ENCODE measurements around the gene DHX40.
A peak's percentile ranks its signal among the peaks of the same experiment; 100 is the strongest.
"Not testable (repeated sequence)": the region's sequence is repeated elsewhere in the genome, so short reads cannot be mapped to it uniquely, and the experiment has no call there.

DHX40 gene

DNA sequence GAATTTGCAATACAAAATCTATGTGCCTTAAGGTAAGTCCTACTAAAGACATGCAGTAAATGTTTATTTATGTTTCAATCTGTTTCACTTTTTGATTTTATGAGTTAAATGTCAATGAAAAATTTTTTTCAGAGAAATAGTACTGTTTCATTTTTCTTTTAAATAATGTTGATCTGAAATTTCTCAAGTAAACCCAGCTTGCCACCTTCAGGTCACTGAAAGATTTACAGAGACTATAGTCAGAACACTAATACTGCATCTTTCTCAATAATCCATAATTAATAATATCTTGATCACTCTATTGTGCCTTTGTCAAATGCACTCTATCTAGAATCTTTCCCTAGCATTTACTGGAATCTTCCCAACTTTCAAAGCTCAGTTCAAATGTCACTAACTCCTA lies 6.5 kb upstream of the DHX40 start:
- no peak for DNase-seq (ENCODE audit: low read depth in 1 of 2, low spot score in 1 of 2)

DNA sequence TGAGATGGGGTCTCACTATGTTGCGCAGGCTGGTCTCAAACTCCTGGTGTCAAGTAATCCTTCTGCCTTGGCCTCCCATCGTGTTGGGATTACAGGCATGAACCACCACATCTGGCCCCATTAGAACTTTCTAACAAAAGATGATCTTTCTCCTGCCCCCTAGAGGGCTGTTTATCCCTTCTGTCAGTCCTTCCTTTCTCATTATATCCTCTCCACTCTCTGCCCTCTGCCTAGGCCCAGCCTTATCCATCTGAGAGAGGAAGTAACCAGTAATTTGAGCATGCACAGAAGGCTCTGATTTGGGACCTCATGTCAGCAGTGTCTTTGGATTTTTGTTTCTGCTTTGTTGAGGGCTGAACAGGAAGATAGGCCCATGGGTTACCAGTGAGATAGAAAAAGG lies 4.4 kb upstream of the DHX40 start:
- no peak for DNase-seq (ENCODE audit: low read depth in 1 of 2, low spot score in 1 of 2)

GRCh38 chr17:59565959-59566324 lies 532 bp downstream of the DHX40 start:
- DNase-seq (ENCODE audit: low read depth in 1 of 2, low spot score in 1 of 2): peak; percentile 19 to 50

GRCh38 chr17:59569151-59569550 lies 3.7 kb downstream of the DHX40 start:
- not testable (repeated sequence) for DNase-seq (ENCODE audit: low read depth in 1 of 2, low spot score in 1 of 2)

GRCh38 chr17:59572301-59572924 lies 7.0 kb downstream of the DHX40 start:
- DNase-seq (ENCODE audit: low read depth in 1 of 2, low spot score in 1 of 2): peak in 1 of 2 donors; percentile 4

DNA sequence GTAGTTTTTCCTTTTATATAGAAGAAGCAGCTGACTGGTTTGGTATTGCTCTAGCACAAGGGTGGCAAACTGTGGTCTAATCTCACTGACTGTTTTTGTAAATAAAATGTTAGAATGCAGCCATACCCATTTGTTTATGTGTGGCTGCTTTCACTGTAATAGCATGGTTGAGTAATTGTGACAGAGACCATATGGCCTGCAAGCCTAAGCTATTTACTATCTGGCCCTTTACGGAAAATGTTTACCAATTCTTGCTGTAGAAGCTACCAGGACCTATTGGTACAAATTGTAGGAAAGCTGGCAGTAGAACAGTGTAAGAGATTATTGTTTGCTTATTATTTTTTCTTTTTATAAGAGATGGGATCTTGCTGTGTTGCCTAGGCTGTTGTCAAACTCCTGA lies 18.8 kb downstream of the DHX40 start:
- DNase-seq (ENCODE audit: low read depth in 1 of 2, low spot score in 1 of 2): not testable (repeated sequence)

DNA sequence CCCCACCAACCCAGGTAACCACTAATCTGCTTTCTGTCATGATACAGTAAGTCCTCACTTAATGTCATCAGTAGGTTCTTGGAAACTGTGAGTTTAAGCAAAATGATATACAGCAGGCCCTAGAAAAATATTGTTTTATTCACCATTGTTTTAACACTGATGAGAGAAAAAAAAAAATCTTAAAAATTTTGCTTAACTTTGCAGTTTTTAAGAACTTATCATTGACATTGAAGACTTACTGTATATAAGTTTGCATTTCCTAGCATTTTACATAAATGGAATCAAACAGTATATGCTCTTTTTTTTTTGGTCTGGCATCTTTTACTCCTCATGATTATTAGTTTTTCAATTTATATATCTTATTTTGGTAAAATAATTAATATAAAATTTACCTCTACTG lies 34.8 kb downstream of the DHX40 start:
- DNase-seq (ENCODE audit: low read depth in 1 of 2, low spot score in 1 of 2): no peak

DNA sequence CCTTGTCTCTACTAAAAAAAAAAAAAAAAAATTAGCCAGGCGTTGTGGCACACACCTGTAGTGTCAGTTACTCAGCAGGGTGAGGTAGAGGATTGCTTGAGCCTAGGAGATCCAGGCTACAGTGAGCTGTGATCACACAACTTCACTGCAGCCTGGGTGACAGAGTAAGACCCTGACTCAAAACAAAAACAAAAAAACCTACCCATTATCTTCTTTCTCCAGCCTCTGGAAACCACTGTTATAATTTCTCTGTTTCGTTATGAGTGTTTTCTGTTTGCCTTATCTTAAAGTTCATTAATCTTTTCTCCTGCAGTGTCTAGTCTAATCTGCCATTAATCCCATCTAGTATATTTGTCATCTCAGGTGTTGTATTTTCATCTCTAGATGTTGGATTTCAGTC lies 35.7 kb downstream of the DHX40 start:
- DNase-seq (ENCODE audit: low read depth in 1 of 2, low spot score in 1 of 2): no peak

- DNase-seq (ENCODE audit: low read depth in 1 of 2, low spot score in 1 of 2): no peak
These were observed 41.7 kb downstream of the DHX40 start for GRCh38 chr17:59607061-59607460.

GRCh38 chr17:59607817-59608403 lies 42.5 kb downstream of the DHX40 start:
- DNase-seq (ENCODE audit: low read depth in 1 of 2, low spot score in 1 of 2): no peak

DNA sequence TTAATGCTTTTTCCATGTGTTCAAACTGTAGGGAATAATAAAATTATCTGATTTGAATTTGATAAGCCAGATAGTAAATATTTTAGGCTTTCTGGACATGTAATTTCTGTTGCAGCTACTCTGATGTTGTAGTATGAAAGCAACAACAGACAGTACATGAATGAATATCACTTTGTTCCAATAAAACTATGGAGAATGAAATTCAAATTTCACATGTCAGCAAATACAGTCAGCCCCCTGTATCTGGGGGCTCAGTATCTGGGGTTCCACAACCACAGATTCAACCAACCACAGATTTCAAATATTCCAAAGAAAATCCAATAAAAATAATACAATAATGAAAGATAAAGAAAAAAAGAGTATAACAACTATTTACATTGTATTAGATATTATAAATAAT lies 46.1 kb downstream of the DHX40 start:
- DNase-seq (ENCODE audit: low read depth in 1 of 2, low spot score in 1 of 2): no peak

- DNase-seq (ENCODE audit: low read depth in 1 of 2, low spot score in 1 of 2): no peak
These were observed 51.0 kb downstream of the DHX40 start for GRCh38 chr17:59616253-59616920.

- no peak for DNase-seq (ENCODE audit: low read depth in 1 of 2, low spot score in 1 of 2)
These were observed 51.8 kb downstream of the DHX40 start for GRCh38 chr17:59617156-59617732.

- DNase-seq (ENCODE audit: low read depth in 1 of 2, low spot score in 1 of 2): no peak
These were observed 53.6 kb downstream of the DHX40 start for GRCh38 chr17:59619035-59619297.

- peak; percentile 87 to 88 for DNase-seq (ENCODE audit: low read depth in 1 of 2, low spot score in 1 of 2)
These were observed 54.1 kb downstream of the DHX40 start, which contains the start of gene CLTC for GRCh38 chr17:59619298-59620063. CLTC (plus strand) TSS chr17:59619895; CDS start chr17:59620132, 237 bp downstream.

GRCh38 chr17:59620064-59620359 lies 54.6 kb downstream of the DHX40 start:
- no peak for DNase-seq (ENCODE audit: low read depth in 1 of 2, low spot score in 1 of 2)

GRCh38 chr17:59620518-59621259 lies 55.3 kb downstream of the DHX40 start:
- peak; percentile 16 to 38 for DNase-seq (ENCODE audit: low read depth in 1 of 2, low spot score in 1 of 2)

DNA sequence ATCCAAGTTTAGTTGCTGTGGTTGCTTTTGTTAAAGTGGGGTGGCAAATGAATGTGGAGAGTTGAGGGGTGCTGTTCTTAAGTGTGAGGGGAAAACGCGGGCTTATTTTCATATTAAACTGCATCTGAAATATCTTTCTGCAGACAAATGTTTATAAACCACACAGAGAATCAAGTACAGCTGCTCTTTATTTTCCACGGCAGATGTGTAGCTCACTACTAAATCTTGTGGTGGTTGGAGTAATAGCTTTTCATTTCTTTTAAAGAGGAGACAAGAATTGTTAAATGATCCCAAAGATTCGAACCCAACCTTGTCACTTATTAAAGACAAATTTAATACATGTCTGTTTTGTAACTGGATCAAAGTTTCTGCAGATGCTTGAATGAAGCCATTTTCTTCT lies 56.4 kb downstream of the DHX40 start:
- no peak for DNase-seq (ENCODE audit: low read depth in 1 of 2, low spot score in 1 of 2)

GRCh38 chr17:59623151-59623550 lies 57.7 kb downstream of the DHX40 start:
- DNase-seq (ENCODE audit: low read depth in 1 of 2, low spot score in 1 of 2): no peak

DNA sequence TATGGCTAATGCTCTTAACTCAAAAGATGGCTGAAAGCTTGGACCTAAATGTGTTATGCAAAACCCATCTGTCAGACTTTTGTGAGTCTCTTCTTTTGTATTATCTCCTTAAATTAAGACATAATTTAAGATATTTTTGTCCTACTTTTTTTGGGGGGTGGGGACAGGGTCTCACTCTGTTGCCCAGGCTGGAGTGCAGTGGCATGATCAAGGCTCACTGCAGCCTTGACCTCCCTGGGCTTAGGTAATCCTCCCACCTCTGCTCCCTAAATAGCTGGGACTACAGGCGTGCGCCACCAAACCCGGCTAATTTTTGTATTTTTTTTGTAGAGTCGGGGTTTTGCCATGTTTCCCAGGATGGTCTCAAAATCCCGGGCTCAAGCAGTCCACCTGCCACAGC lies 61.3 kb downstream of the DHX40 start:
- DNase-seq (ENCODE audit: low read depth in 1 of 2, low spot score in 1 of 2): no peak

DNA sequence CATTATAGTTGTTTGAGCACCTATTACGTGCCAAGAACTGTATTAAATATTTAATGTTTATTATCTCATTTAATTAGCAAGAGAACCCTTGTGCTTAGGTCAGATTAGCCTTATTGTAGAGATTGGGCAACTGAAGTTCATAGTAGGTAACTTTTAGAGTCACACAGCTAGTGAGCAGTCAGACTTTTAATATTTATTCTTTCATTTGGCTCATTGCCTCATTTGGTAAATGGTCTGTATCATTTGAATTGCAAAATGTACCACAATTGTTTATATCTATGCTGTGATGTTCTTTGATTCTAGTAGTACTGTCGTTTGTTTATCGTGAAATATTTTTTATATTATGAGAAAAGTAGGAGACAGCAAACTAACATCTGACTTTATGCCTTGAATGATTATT lies 61.9 kb downstream of the DHX40 start:
- no peak for DNase-seq (ENCODE audit: low read depth in 1 of 2, low spot score in 1 of 2)

All from activated CD4-positive, alpha-beta T cell treated with anti-CD3 and anti-CD28 coated beads, Interleukin-2, amount 50 U/mL, for 24 hours (primary cell).